GM19240 (cell line): Measurements from ENCODE around the gene GRIK4.

Source experiments
- DNase-seq: peaks from one replicate; pipeline ENCODE4 v3.0.0; 2011; ENCODE audit warnings: low spot score; ENCODE audit not compliant: insufficient read length

The GRIK4 gene

GRCh38 chr11:120828847-120829246 lies 317.3 kb downstream of the GRIK4 start:
- no peak for DNase-seq

GRCh38 chr11:120830085-120830620 lies 318.6 kb downstream of the GRIK4 start:
- no peak for DNase-seq

GRCh38 chr11:120832481-120833238 lies 321.1 kb downstream of the GRIK4 start:
- no peak for DNase-seq

DNA sequence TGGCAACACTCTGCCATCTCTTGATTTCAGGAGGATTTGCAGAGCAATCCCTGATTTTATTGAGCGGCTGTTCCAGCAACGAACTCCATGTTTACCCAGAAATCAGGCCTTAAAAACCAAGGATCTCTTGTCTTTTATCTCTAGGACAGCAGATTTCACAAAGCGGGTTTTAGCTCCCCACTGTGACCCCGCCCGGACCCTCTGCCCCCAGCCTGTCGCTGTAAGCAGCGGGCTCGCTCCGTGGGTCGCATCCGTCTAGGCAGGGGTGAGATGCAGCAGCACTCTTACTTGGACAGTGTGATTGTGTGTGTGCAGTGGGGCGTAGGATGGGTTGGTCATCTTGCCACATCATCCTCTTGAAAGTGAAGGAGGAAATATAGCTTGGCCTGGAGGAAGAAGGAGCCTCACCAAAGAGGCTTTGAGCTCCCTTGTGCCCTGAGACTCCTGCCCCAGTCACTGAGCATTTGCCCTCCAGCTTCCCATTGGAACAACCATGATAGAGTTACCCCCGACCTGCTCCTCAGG lies 323.2 kb downstream of the GRIK4 start:
- no peak for DNase-seq

DNA sequence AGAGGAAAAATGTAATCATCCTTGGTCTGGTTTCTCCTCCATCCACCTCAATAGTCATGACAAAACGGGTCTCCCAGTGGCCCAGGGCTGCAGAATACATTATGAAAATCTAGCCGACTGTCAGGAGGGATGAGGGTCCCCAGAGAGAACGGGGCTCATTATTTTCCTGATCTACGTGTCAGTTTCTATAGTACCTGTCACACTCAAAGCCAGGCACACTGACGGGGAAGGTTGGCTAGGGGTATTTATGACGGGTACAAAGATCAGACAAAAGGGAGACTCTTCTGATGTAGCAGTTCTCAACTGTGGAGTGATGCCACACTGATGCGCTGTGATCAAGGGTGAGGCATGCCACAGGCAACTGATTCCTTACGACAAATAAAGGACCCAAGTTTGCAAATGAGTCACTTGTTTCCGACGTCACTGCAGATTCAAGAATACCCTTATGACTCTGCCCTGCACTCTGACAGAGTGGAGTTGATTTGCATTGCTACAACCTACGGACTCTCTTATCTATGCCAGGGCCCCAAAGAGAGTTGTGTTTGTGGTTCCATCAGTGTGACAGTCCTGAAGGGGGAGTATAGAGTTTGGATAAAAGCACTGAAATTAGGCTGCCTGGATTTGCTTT lies 324.2 kb downstream of the GRIK4 start:
- peak; percentile 81 for DNase-seq

DNA sequence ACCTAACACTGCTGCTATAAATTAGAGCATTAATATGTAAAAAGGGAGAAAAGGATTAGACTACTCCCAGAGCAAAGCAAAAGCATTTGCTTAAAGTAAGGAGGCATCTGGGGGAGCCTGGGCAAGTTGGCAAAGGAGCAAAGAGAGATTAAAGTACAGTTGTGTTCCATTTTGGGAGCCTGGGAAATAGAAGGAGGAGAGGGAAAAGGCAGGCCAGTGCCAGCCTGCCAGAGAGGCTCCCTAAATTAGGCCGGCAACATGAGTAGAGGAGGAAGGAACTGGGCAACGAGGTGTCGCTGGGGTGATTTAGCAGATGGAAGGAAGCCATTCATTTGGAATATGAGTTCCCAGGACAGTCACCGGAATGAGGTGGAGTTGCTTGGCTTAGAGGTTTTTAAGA lies 326.1 kb downstream of the GRIK4 start:
- no peak for DNase-seq

GRCh38 chr11:120839201-120839600 lies 327.7 kb downstream of the GRIK4 start:
- DNase-seq = no peak

- DNase-seq = peak; percentile 10
Measured at GRCh38 chr11:120839846-120840402, 328.4 kb downstream of the GRIK4 start.

DNA sequence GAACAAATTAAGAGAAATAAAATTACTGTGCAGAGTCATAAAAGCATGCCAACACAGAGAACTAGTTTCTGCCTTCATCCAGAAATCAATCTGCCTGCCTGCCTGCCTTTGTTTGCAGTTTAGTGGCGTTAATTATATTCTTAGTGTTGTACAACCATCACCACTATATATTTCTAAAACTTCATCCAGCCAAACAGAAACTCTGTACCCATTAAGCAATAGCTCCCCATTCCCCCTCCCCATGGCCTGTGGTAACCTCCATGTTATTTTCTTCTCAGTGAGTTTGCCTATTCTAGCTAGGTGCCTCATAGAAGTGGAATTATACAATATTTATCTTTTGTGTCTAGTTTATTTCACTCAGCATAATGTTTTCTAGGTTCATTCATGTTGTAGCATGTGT lies 329.1 kb downstream of the GRIK4 start:
- DNase-seq = no peak

DNA sequence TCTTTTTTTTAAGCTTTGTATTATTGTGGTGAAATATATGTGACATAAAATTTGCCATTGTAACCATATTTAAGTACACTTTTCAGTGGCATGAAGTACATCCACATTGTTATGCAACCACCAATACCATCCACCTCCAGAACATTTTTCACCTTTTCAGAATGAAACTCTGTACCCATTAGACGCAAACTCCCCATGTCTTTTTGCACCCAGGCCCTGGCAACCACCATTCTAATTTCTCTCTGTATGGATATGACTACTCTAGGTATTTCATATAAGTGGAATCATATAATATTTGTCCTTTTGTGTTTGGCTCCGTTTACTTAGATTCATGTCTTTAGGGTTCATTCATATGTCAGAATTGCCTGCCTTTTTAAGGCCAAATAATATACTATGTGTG lies 329.5 kb downstream of the GRIK4 start:
- DNase-seq = no peak

GRCh38 chr11:120842195-120842594 lies 330.6 kb downstream of the GRIK4 start:
- DNase-seq = no peak

DNA sequence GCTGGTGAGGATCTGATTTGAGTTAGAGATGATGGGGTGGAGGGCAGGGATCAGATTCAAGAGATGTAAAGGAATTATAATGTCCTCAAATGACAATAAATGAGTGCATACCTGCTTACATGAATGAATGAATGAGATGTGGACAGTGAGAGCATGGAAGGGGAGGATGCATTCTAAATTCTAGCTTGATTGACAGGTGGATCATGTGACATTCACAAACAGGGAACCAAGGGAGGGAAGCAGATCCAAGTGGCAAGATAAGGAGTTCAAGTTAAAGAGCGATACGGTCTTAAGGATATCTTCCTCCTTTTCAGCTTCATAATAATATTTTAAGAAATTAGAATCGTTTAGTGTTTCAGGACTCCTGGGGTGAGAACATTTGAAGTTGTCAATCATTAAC lies 341.9 kb downstream of the GRIK4 start:
- no peak for DNase-seq

DNA sequence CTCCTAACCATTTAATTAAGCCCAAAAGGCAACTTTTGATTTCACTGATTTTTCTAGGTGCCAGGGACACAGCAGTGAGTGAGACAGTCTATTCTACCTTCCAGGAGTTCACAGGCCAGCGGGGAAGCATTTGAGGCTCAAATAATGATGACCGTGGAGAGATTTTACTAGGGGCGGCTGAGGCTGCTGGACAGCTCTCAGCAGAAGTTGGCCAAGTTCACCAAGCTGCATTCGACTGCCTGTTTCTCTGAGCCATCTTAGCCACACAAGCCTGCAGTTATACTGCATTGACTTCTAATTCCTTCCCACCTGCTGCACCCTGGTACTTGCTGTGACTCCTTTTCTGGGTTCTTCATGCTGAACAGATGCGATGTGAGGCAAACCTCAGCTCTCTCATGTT lies 343.4 kb downstream of the GRIK4 start:
- DNase-seq = no peak

DNA sequence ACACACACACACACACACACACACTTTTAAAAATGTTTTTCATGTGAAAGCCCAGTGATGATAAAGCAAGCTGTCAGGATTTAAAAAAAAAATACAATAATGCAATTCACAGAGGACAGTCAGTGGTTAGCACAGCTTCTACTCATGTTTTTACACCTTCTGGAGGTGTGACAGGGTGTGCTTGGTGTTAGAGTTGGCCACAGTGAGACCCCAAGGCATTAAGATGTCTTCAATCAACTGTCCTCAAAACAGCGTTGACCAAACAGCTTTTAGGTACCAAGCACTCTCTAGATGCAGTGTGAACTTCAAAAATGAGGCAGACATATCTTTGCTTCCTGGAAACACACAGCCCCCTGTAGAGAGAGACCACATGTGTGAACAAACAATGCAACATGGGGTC lies 346.0 kb downstream of the GRIK4 start:
- DNase-seq = no peak

GRCh38 chr11:120858740-120859139 lies 347.2 kb downstream of the GRIK4 start:
- no peak for DNase-seq

- no peak for DNase-seq
Measured at GRCh38 chr11:120859552-120860295, 348.2 kb downstream of the GRIK4 start.

- no peak for DNase-seq
Measured at GRCh38 chr11:120863359-120863758, 351.8 kb downstream of the GRIK4 start.

- DNase-seq = no peak
Measured at GRCh38 chr11:120867024-120867423, 355.5 kb downstream of the GRIK4 start.

DNA sequence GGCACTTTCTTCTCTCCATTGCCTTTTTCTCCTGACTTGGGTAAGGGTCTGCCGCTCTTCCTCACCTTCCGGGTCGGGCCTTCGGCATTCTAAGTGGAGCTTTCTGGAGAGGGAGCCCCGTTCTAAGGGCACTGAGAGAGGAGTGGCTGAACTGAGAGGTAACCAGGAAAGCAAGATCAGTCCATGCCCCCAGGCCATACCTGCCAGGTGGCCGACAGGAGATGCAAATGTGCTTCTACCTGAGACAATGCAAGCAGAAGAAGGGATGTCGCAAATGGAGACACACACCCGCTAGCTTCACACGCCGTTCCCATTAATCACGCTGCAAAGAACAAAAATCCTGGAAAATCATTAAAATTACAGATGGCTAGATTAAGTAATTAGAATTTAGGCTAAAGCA lies 356.0 kb downstream of the GRIK4 start:
- no peak for DNase-seq

GRCh38 chr11:120867988-120868387 lies 356.4 kb downstream of the GRIK4 start:
- DNase-seq = no peak

- no peak for DNase-seq
Measured at GRCh38 chr11:120869097-120869496, 357.5 kb downstream of the GRIK4 start.
